Ammon's horn (tissue), 1 donor: ENCODE measurements around the gene GNB1L.

ENCODE experiments used
- DNase-seq: peaks from one replicate; pipeline ENCODE4 v3.0.0-alpha.2; 2016; ENCODE audit warnings: low spot score

The GNB1L gene

GRCh38 chr22:19862619-19863246 lies 8.1 kb upstream of the GNB1L start:
- no peak for DNase-seq

- DNase-seq = no peak
Measured at GRCh38 chr22:19859861-19860510, 5.3 kb upstream of the GNB1L start.

- DNase-seq = no peak
Measured at GRCh38 chr22:19857382-19857781, 2.7 kb upstream of the GNB1L start.

- peak; percentile 39 for DNase-seq
Measured at GRCh38 chr22:19855504-19856409, 1.1 kb upstream of the GNB1L start.

- no peak for DNase-seq
Measured at GRCh38 chr22:19853879-19854777, 546 bp downstream of the GNB1L start.

GRCh38 chr22:19853058-19853878 lies 1.4 kb downstream of the GNB1L start:
- DNase-seq = no peak

GRCh38 chr22:19852177-19852781 lies 2.4 kb downstream of the GNB1L start:
- no peak for DNase-seq

GRCh38 chr22:19851291-19852176 lies 3.1 kb downstream of the GNB1L start:
- no peak for DNase-seq

- no peak for DNase-seq
Measured at GRCh38 chr22:19850763-19851109, 3.9 kb downstream of the GNB1L start.

- no peak for DNase-seq
Measured at GRCh38 chr22:19849835-19850762, 4.6 kb downstream of the GNB1L start.

GRCh38 chr22:19848298-19849224 lies 6.1 kb downstream of the GNB1L start:
- no peak for DNase-seq

- DNase-seq = no peak
Measured at GRCh38 chr22:19847345-19847632, 7.4 kb downstream of the GNB1L start.

GRCh38 chr22:19846620-19847344 lies 7.9 kb downstream of the GNB1L start:
- DNase-seq = no peak

GRCh38 chr22:19845054-19845722 lies 9.5 kb downstream of the GNB1L start:
- DNase-seq = no peak

- DNase-seq = peak; percentile 74
Measured at GRCh38 chr22:19844377-19845053, 10.2 kb downstream of the GNB1L start.
